ENCODE measurements around the gene HNRNPLL. TPM values are rescaled to one million over a fixed set of nuclear protein-coding genes. Genes with fewer than 3 reads are reported as not detected.

HNRNPLL gene
- total RNA-seq, 4 donors from 2014 or later, result 11.9 to 38.1 (median 20.0) TPM

DNA sequence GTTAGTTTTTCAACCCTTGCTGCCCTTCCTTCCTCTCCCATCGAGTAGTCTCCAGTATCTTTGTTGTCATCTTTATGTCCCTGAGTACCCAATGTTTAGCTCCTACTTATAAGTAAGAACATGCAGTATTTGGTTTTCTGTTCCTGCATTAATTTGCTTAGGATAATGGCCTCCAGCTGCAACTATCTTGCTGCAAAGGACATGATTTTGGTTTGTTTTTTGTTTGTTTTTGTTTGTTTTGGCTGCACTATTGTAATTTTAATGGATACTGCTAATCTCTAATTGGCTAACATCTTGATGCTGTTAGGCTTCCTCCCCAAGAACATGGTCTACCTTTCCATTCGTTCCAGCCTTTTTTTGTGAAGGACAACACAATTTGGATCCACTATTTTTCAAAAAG is 31.2 kb upstream of the HNRNPLL start:
- DNase-seq, result no peak
- H3K27me3 ChIP-seq, result no peaks in the 10 kb centered on the region
- 43 to 59% methylated on average over 2 of the region's 2 CpGs for WGBS, 2 donors
- no peaks in the 10 kb centered on the region for H3K36me3 ChIP-seq
- no peak for TF ChIP-seq POLR2A (IDR thresholded peaks at IDR 0.05)
- TF ChIP-seq, protein P1, sequence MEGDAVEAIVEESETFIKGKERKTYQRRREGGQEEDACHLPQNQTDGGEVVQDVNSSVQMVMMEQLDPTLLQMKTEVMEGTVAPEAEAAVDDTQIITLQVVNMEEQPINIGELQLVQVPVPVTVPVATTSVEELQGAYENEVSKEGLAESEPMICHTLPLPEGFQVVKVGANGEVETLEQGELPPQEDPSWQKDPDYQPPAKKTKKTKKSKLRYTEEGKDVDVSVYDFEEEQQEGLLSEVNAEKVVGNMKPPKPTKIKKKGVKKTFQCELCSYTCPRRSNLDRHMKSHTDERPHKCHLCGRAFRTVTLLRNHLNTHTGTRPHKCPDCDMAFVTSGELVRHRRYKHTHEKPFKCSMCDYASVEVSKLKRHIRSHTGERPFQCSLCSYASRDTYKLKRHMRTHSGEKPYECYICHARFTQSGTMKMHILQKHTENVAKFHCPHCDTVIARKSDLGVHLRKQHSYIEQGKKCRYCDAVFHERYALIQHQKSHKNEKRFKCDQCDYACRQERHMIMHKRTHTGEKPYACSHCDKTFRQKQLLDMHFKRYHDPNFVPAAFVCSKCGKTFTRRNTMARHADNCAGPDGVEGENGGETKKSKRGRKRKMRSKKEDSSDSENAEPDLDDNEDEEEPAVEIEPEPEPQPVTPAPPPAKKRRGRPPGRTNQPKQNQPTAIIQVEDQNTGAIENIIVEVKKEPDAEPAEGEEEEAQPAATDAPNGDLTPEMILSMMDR (IDR thresholded peaks at IDR 0.05), result no peak
- no peaks in the 10 kb centered on the region for H3K9me3 ChIP-seq
- intact Hi-C loops (cut with DNase I), result no loop called here
- no peaks in the 10 kb centered on the region for H3K4me1 ChIP-seq
- no peak overlapping the region for H3K4me3 ChIP-seq
- H3K27ac ChIP-seq, result no peak overlapping the region

DNA sequence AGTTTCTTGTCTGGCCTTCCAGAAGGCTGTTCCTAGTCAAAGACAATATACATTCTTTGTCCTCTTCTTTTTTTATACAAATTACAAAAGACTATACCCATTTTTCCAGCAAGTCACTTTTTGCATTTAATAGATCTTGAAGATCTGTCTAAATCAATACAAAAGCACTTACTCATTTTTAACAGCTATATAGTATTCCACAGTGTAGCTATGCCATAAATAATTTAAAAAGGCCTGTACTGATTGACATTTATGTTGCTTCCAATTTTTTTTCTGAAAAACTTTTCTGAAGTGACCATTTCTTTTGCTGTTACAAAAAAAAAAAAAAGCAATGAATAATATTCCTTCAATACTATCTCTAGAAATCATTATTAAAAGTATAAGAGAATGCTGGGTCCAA is 30.3 kb upstream of the HNRNPLL start:
- intact Hi-C loops (cut with DNase I), result no loop called here
- Histone ChIP-seq H3K9me3 (no peaks in the 10 kb centered on the region), H3K27ac (no peak overlapping the region), H3K27me3 (no peaks in the 10 kb centered on the region), H3K36me3 (no peaks in the 10 kb centered on the region), H3K4me1 (no peaks in the 10 kb centered on the region), H3K4me3 (no peak overlapping the region)
- DNase-seq, result no peak
- TF ChIP-seq, protein P1 (IDR thresholded peaks at IDR 0.05), result no peak
- no peak for TF ChIP-seq POLR2A (IDR thresholded peaks at IDR 0.05)

DNA sequence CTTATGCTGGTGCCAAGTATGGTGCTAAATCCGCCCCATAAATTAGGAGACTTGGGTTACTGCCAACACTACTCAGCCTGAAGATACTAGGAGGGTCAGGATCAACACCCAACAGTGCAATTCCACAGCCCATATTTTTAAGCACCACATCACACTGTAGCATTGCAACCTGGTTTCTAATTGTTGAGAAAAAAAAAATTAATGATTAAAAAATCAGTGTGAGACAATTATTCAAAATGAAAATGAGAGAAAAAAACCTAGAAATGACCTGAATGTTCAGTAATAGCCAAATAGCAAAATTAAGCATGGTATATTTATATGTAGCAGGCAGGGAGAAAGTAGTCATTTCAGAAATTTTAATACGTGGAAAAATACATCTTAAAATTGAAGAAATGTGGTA is 29.2 kb upstream of the HNRNPLL start:
- no peak for TF ChIP-seq POLR2A (IDR thresholded peaks at IDR 0.05)
- TF ChIP-seq, protein P1 (IDR thresholded peaks at IDR 0.05), result no peak
- Histone ChIP-seq H3K36me3 (no peaks in the 10 kb centered on the region), H3K27me3 (peaks cover 0 to 4% (median 0%) of the 10 kb centered on the region in 4 donors), H3K9me3 (no peaks in the 10 kb centered on the region), H3K4me3 (no peak overlapping the region), H3K27ac (no peak overlapping the region), H3K4me1 (no peaks in the 10 kb centered on the region)
- 67 to 69% methylated on average over 2 of the region's 2 CpGs for WGBS, 2 donors
- intact Hi-C loops (cut with DNase I), result no loop called here
- no peak for DNase-seq

DNA sequence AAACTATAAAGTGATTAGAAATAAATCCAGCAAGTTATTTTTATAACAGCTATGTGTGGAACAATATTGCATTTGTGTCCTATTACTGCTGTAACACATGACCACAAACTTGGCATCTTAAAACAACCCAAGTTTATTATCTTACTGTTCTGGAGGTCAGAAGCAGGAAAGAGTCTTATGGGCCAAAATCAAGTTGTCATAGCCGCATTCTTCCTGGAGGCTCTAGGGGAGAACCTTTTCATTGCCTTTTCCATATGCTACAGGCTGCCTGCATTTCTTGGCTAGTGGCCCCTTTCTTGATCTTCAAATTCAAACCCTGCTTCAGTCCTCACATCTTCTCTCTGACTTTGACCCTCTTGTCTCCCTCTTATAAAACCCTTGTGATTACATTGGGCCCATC is 27.0 kb upstream of the HNRNPLL start:
- peaks cover 0 to 13% (median 0%) of the 10 kb centered on the region in 4 donors for H3K27me3 ChIP-seq
- no peak for DNase-seq
- TF ChIP-seq POLR2A (IDR thresholded peaks at IDR 0.05), result no peak
- TF ChIP-seq, protein P1 (IDR thresholded peaks at IDR 0.05), result no peak
- H3K4me1 ChIP-seq, result no peaks in the 10 kb centered on the region
- no peak overlapping the region for H3K27ac ChIP-seq
- 90 to 92% methylated on average over 1 of the region's 1 CpG for WGBS, 2 donors
- H3K36me3 ChIP-seq, result no peaks in the 10 kb centered on the region
- no peak overlapping the region for H3K4me3 ChIP-seq
- H3K9me3 ChIP-seq, result no peaks in the 10 kb centered on the region
- intact Hi-C loops (cut with DNase I), result no loop called here

DNA sequence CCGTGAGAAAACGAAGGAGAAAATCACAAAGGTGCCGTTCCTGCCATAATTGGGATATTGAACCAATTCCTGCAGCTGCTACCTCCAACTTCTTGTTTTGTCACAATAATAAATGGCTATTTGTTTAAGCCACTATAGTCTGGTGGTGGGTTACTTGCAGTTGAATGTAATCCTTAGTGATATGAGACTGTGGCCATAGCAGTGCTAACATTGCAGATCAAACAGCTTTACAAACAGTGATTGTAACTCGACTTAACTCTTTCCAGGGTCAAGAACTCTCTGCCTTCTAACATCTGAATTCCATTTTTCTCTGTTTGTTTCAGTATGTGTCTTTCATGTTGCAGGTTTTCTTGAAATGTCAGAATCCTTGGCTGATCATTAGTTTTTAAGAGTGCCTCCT is 24.7 kb upstream of the HNRNPLL start:
- intact Hi-C loops (cut with DNase I), result no loop called here
- Histone ChIP-seq H3K36me3 (no peaks in the 10 kb centered on the region), H3K27ac (no peak overlapping the region), H3K27me3 (peaks cover 0 to 13% (median 0%) of the 10 kb centered on the region in 4 donors), H3K4me3 (no peak overlapping the region), H3K9me3 (no peaks in the 10 kb centered on the region), H3K4me1 (no peaks in the 10 kb centered on the region)
- DNase-seq, result no peak
- TF ChIP-seq, protein P1 (IDR thresholded peaks at IDR 0.05), result no peak
- TF ChIP-seq POLR2A (IDR thresholded peaks at IDR 0.05), result no peak
- WGBS, 2 donors, result 84 to 85% methylated on average over 4 of the region's 4 CpGs

Data from esophagus squamous epithelium (tissue), 5 donors.